ENCODE results near the gene ZNG1C.
"Not testable (repeated sequence)": the region's sequence is repeated elsewhere in the genome, so short reads cannot be mapped to it uniquely, and the experiment has no call there.

- TF ChIP-seq POLR2AphosphoS5 (IDR thresholded peaks at IDR 0.05; ENCODE audit: insufficient read depth in 1 of 2, low read depth in 1 of 2); CTCF (IDR thresholded peaks at IDR 0.05): not testable (repeated sequence)
These were observed 65.3 kb downstream of the ZNG1C start for GRCh38 chr9:68307127-68307526.

Measured in vagina (tissue), 2 donors.